Activated gamma-delta T cell treated with Interleukin-2 at 50 U/mL for 16 hours (primary cell): ENCODE data around the gene NCAPG.

Experiments
- DNase-seq: peaks from one replicate; pipeline ENCODE4 v3.0.0-alpha.2; 2020

The NCAPG gene, protein sequence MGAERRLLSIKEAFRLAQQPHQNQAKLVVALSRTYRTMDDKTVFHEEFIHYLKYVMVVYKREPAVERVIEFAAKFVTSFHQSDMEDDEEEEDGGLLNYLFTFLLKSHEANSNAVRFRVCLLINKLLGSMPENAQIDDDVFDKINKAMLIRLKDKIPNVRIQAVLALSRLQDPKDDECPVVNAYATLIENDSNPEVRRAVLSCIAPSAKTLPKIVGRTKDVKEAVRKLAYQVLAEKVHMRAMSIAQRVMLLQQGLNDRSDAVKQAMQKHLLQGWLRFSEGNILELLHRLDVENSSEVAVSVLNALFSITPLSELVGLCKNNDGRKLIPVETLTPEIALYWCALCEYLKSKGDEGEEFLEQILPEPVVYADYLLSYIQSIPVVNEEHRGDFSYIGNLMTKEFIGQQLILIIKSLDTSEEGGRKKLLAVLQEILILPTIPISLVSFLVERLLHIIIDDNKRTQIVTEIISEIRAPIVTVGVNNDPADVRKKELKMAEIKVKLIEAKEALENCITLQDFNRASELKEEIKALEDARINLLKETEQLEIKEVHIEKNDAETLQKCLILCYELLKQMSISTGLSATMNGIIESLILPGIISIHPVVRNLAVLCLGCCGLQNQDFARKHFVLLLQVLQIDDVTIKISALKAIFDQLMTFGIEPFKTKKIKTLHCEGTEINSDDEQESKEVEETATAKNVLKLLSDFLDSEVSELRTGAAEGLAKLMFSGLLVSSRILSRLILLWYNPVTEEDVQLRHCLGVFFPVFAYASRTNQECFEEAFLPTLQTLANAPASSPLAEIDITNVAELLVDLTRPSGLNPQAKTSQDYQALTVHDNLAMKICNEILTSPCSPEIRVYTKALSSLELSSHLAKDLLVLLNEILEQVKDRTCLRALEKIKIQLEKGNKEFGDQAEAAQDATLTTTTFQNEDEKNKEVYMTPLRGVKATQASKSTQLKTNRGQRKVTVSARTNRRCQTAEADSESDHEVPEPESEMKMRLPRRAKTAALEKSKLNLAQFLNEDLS

DNA sequence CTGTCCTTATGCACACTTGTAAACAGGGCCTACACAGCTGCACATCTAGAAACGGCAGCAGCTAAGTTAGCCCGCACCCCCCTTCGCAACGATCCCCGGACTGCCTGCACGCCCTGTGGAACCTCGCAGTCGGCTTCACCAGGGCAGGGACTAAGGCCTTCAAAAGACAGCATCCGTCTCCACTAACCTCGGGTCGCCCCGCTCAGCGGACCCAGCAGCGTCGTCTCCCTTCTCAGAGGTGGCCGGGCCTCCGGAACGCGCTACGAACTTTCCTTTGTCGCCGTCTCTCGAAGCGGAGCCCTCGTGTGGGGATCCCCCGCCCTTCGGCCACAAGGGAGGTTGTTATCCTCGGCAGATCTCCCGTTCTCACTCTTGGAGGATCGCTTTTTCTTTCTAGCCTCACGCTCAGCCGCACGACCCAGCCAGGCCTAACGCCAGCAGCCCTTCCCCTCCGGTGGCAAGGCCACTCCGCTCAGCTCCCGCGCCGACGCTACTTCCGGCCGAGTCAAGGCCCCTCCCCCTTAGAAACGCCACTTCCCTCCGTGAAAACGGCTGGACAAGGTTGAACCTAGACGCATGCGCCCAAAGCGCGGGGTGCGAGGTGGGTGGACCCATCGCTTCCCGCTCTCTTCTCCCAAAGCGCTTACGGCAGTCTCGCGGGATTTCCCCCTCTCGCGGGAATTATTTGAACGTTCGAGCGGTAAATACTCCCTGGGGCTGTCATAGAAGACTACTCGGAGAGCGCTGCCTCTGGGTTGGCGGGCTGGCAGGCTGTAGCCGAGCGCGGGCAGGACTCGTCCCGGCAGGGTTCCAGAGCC, at the start of gene NCAPG, which contains the start of gene DCAF16:
Gene NCAPG (plus strand): TSS at position 720 of the 818 bp plus-strand sequence. CDS start 99 bp downstream, outside the sequence.
Gene DCAF16 (minus strand): TSS at position 498 of the 818 bp plus-strand sequence. CDS start 6,616 bp downstream, outside the sequence.
- peak; percentile 99 for DNase-seq

DNA sequence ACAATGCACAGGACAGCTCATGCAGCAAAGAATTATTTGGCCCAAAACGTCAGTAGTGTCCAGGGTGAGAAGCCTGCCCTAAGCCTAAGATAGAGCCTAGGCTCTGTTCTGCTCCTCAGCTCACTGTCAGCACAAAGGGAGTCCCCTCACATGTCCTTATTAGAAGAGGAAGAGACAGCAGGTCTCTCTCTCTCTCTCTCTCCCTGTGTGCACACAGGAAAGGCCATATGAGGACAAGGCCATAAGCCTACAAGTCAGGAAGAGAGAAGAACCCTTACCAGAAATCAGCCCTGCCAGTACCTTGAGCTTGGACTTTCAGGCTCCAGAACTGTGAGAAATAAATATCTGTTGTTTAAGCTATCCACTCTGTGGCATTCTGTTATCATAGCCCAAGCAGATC, 49.7 kb upstream of the NCAPG start:
- no peak for DNase-seq

DNA sequence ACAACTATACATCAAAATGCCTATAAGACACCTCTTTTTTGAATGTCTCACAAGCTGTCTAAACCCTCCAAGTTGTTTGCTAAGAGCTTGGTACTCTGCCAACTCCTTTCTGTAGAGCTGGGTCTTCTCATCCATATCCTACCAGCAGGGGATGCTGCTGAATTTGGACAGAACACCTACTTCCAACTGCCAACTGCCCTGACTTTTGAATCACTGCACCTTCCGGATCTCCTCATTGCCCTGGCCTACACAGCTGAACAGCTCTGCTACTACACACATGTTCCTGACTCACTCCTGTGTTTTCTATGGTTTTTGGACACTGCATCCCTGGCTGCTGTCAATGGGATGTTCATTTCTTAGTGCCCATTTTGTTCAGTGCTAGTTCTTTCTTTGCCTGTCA, 48.1 kb upstream of the NCAPG start:
- no peak for DNase-seq

DNA sequence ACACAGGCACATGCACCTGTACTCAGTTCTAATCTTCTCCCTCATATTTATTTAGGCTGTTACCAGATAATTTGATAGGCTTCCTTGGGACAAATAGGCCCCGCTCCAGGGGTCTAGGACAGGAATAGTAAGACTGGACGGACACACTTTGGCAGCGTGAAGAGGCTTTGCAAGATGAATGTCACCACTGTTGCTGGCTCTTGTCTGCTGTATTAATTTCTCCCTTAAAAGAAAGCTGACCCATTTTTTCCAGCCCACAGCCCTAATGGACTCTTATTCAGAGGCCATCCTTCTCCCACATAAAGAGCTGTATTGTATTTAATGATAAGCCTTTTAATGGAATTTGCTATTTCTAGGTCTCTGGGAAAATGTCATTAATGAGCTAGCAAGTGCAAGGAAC, 47.4 kb upstream of the NCAPG start:
- no peak for DNase-seq

DNA sequence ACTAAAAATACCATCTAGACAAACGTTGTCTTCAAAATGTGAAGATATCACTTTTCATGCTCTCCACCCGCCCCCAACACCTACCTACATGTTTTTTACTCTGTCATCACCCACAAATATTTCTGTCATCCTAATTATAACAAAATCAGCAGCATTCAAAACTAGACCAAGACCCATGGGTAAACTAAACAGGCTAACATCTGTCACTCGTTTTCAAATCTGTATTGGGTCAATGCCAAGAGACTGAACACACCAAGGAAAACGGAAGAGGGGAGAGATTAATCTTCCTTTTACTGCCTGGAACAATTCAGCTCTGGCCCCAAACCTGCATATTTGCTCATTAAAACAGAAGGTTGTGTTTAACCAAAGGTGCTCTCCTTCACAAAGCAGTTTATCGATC, 46.8 kb upstream of the NCAPG start:
- DNase-seq: no peak

DNA sequence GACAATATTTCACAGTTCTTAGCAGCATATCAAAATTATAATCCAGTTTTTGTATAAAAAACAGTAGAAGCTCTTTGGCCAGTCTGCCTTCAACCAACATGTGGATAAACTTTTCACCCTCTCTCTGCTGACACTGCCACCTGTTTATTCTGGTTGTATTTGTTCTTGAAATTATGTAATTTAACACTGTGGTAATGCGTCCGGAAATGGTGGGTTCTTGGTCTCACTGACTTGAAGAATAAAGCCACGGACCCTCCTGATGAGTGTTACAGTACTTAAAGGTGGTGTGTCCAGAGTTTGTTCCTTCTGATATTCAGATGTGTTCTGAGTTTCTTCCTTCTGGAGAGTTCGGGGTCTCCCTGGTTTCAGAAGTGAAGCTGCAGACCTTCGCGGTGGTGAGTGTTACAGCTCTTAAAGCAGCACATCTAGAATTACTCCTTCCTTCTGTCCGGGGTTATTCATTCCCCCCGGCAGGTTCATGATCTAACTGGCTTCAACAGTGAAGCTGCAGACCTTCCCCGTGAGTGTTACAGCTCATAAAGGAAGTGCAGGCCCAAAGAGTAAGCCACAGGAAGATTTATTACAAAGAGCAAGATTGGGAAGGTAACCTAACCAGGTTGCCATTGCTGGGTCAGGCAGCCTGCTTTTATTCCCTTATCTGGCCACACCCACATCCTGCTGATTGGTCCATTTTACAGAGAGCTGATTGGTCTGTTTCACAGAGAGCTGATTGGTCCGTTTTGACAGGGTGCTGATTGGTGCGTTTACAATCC, 45.1 kb upstream of the NCAPG start:
- DNase-seq: no peak

- no peak for DNase-seq
These were observed 43.8 kb upstream of the NCAPG start for GRCh38 chr4:17766826-17767458.

- no peak for DNase-seq
These were observed 41.2 kb upstream of the NCAPG start for GRCh38 chr4:17769406-17770174.

- DNase-seq: no peak
These were observed 39.9 kb upstream of the NCAPG start for GRCh38 chr4:17770845-17771244.

GRCh38 chr4:17771284-17771908, 39.4 kb upstream of the NCAPG start:
- no peak for DNase-seq

GRCh38 chr4:17773135-17773698, 37.6 kb upstream of the NCAPG start:
- DNase-seq: no peak

DNA sequence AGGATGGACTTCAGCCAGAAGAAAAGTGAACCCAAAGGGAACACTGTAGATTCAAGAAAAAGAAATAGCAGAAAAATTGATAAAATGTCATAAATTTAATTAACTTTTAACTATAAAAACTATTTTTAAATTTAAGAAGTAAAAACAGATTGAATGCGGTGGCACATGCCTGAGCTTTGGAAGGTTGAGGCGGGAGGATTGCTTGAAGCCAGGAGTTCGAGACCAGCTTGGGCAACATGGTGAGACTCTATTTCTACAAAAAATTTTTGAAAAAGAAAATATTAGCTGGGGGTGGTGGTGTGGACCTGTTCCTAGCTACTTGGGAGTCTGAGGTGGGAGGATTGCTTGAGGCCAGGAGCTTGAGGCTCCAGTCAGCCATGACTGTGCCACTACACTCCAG, 32.3 kb upstream of the NCAPG start:
- DNase-seq: no peak

DNA sequence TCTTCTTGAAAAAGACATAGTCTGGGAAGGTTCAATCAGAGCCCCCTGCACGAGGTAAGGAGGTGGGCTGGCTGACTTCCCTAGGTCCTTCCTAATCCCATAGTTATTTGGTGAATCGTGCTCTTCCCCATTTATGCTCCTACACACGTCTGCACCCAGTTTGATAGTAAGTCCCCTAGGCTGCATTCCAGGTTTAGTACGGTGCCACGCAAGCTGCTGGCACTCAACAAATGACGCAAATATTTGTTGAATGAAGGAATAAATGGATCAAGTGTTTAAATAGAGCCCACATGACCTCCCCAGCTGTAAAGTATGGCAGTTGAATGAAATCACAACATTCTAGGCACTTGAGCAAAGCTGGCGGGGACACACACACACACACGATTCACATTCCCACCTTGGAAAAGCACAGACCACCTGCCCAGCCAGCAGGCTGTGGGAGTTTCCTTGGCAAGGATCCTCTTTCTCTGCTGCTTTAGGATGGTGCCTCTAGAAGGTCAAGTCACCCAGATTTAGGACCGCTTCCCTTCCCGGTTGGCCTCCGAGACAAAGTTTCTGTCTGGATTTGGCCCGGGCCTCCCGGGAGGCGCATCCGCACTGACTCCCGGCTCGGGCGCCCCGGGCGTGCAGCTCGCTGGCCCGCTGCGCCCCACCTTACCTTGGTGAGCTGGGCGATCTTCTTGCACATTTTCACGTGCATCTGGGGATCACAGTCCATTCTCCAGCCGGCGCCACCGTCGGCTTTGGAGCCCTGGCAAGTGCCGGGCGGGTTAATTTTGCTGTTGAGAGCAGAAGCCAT, 30.1 kb upstream of the NCAPG start:
- no peak for DNase-seq

- no peak for DNase-seq
These were observed 29.2 kb upstream of the NCAPG start, which contains the start of gene FAM184B for GRCh38 chr4:17781300-17782287. TSS of gene FAM184B (minus strand) at chr4:17781621. CDS start at chr4:17781299, 322 bp downstream.

DNA sequence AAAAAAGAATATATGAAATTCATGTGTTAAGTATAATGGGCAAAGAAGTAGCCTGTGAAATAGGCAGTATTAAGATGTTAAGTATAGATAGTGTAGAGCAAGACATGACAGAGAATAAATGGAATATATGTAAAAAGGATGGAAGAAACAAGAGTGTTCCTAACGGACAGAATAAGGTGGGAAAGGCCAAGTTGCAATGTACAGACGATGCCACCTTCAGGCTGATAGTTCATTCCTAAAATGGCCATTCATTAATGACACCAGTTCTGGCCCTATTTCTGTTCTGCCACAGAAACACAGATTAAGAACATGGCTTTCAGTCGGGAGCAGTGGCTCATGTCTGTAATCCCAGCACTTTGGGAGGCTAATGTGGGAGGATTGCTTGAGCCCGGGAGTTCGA, 24.9 kb upstream of the NCAPG start:
- DNase-seq: no peak

GRCh38 chr4:17786567-17786966, 24.2 kb upstream of the NCAPG start:
- no peak for DNase-seq

- no peak for DNase-seq
These were observed 23.5 kb upstream of the NCAPG start for GRCh38 chr4:17787315-17787714.
